Measurements from ENCODE around the gene ANKS4B. TPM values are rescaled to one million over a fixed set of nuclear protein-coding genes. Genes with fewer than 3 reads are reported as not detected.
"Not testable (repeated sequence)": the region's sequence is repeated elsewhere in the genome, so short reads cannot be mapped to it uniquely, and the experiment has no call there.

ANKS4B gene, protein sequence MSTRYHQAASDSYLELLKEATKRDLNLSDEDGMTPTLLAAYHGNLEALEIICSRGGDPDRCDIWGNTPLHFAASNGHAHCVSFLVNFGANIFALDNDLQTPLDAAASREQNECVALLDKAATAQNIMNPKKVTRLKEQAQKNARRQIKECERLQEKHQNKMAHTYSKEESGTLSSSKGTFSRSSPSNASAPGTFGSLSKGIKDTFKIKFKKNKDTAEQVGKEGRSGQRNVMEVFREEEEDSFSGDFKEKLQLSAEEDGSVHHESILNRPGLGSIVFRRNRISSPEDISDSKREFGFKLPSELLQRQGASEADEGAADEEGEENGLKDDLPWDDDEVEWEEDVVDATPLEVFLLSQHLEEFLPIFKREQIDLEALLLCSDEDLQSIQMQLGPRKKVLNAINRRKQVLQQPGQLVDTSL
- not detected in 2 replicates for total RNA-seq (2014; rRNA removed; shearing (Covaris generic))
- polyA plus RNA-seq (2015; cell fraction: cytosol; rRNA removed) = 0.14 TPM in 1 of 2 replicates, not detected in the other
- polyA plus RNA-seq (2015; cell fraction: nucleus; rRNA removed) = not detected in 2 replicates

DNA sequence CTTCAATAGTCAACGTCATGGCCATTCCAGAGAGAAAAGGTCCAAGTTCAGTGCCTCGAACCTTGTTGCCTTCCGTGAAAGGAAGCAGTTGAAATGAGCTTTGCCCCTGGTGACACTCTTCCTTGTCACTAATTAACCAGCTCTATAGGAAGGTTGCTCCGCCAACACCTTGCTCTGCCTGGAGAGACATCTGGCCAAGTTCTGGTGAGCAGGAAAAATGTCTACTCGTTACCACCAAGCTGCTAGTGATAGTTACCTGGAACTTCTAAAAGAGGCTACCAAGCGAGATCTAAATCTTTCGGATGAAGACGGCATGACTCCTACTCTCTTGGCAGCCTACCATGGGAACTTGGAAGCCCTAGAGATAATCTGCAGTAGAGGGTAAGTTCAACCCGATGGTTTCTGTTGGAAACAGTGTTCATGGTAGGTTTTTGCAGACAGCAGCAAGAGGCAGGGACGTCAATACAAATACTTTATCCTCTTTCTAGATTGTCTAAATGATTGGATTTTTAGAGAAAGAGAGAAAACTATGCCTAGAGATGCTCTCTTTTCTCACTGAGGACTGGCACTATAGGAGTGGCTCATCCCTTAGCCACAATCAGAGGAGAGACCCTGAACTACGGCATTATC is at the start of gene ANKS4B:
TSS of gene ANKS4B (plus strand) at position 179 of the 630 bp plus-strand sequence. CDS start at position 218, 39 bp downstream.
- no peak for DNase-seq (ENCODE audit: low read depth, low spot score)
- in situ Hi-C loops (cut with HindIII; ENCODE audit: low pct_unique_long_range_greater_than_20kb, low sequenced_read_pairs) = no loop called here

DNA sequence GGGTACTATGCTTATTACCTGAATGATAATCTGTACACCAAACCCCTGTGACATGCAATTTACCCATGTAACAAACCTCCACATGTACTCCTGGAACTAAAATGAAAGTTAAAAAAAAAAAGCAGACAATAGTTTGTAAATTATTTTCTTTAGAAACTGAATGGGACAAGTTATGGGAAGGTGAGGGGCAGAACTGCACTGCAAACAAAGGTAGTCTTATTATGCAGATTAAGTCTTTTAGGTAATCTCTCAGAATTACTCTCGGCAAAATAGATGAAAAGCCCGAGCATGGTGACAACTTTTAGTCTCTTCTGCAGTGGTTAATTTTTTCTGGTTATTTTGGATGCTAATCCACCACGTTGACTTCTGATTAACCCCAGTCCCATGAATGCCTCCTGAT is 49.5 kb upstream of the ANKS4B start:
- DNase-seq (ENCODE audit: low read depth, low spot score) = no peak
- in situ Hi-C loops (cut with HindIII; ENCODE audit: low pct_unique_long_range_greater_than_20kb, low sequenced_read_pairs) = no loop called here

DNA sequence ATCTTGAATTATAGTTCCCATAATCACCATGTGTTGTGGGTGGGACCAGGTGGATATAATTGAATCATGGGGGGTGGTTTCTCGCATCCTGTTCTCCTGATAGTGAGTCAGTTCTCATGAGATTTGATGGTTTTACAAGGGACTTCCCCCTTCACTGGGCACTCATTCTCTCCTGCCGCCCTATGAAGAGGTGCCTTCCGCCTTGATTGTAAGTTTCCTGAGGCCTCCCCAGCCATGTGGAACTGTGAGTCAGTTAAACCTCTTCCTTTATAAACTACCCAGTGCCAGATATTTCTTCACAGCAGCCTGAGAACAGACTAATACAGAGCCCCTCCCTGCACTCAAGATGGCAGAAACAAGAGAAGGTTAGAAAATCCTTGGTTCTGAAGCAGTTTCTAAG is 48.7 kb upstream of the ANKS4B start:
- peak; percentile 12 for DNase-seq (ENCODE audit: low read depth, low spot score)
- in situ Hi-C loops (cut with HindIII; ENCODE audit: low pct_unique_long_range_greater_than_20kb, low sequenced_read_pairs) = no loop called here

DNA sequence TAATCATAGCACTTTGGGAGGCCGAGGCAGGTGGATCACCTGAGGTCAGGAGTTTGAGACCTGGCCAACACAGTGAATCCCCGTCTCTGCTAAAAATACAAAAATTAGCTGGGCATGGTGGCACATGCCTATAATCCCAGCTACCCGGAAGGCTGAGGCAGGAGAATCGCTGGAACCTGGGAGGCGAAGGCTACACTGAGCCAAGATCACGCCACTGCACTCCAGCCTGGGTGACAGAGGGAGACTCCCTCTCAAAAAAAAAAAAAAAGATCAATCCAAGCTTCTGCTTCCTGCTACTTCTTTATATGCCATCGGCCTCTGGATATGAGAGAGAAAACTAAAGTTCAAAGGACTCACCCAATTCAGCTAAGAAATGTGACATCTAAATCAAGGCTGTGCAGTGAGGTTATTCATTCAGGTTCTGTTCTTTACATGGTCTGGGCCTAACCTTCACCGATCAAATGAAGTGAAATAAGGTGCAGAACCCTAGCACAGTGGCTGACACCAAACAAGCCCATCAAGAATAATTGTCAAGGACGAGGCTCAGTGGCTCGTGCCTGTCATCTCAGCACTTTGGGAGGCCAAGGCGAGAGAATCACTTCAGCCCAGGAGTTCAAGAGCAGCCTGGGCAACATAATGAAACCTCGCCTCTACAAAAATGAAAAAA is 47.7 kb upstream of the ANKS4B start:
- in situ Hi-C loops (cut with HindIII; ENCODE audit: low pct_unique_long_range_greater_than_20kb, low sequenced_read_pairs) = no loop called here
- DNase-seq (ENCODE audit: low read depth, low spot score) = no peak

DNA sequence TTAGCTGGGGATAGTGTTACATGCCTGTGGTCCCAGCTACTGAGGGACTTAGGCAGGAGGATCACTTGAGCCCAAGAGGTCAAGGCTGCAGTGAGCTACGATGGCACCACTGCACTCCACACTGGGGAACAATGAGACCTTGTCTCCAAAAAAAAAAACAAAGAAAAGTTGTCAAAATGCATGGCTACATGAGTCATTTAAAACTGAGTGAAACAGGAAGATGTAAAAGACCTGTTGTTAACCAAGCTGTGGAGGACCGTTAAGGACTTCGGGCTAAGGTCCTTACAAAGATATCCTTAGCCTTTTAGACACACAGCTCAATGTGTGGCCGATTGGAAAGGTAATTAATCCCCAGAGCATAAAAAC is 47.2 kb upstream of the ANKS4B start:
- in situ Hi-C loops (cut with HindIII; ENCODE audit: low pct_unique_long_range_greater_than_20kb, low sequenced_read_pairs) = no loop called here
- peak; percentile 70 for DNase-seq (ENCODE audit: low read depth, low spot score)

DNA sequence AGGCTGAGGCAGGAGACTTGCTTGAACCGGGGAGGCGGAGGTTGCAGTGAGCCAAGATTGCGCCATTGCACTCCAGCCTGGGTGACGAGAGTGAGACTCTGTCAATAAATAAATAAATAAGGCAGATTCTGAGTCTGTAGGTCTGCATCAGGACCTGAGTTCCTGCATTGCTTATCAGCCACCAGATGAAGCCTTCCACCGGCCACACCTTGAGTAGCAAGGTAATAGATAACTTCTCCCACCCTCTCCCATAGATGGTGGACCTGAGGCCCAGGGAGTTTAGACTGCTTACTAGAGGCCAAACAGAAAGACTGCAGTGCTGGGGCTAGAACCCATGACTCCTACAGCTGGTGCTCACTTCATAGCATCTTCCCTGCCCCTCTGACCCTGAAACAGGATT is 44.2 kb upstream of the ANKS4B start:
- DNase-seq (ENCODE audit: low read depth, low spot score) = no peak
- in situ Hi-C loops (cut with HindIII; ENCODE audit: low pct_unique_long_range_greater_than_20kb, low sequenced_read_pairs) = no loop called here

DNA sequence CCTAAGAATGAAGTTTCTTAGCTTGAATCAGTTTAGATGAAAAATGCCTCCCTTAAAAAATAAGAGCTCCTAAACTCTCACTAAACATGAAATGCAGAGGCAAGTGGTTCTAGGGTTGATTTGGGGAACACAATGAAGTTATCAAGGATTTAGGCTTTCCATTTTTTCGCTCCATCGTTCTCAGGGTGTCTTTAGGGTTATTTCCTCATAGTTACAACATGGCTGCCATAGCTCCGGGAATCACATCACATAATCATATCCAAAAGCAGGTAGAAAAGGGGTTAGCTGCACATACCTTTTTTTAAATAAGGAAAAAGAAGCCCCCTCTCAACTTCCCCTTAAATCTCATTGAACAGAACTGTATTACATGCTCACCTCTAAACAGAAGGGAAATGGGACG is 43.5 kb upstream of the ANKS4B start:
- in situ Hi-C loops (cut with HindIII; ENCODE audit: low pct_unique_long_range_greater_than_20kb, low sequenced_read_pairs) = no loop called here
- DNase-seq (ENCODE audit: low read depth, low spot score) = no peak

DNA sequence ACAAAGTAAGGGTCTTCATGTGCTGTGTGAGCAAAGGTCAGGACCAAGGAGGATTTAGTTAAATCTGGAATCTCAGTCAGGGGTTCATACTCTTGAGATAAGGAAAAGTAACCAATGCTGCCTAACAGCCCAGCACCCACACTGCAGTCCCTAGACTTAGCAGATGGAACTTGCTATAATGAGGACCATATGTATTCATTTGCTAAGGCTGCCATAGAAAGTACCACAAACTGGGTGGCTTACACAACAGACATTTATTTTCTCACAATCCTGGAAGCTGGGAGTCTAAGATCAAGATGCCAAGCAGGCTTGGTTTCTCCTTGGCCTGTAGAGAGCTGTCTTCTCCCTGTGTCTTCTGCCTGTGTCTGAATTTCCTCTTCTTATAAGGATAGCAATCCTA is 42.9 kb upstream of the ANKS4B start:
- DNase-seq (ENCODE audit: low read depth, low spot score) = no peak
- in situ Hi-C loops (cut with HindIII; ENCODE audit: low pct_unique_long_range_greater_than_20kb, low sequenced_read_pairs) = no loop called here

DNA sequence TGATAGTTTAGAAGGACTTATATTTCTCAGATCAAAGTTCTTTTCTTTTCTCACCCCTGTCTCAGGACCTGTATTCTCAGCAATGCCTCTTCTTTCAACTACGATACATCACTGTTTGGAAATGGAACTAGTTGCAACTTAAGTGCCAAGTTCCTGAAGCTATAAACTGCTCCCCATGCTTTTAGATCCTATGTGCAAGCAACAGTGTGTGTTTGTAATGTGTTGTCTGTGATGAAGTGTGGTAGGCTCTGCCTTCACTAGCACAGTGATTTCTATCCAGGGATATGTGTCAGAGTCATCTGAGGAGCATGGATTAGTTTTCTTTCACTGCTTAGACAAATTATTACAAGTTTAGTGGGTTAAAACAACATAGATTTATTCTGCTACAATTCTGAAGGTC is 40.5 kb upstream of the ANKS4B start:
- DNase-seq (ENCODE audit: low read depth, low spot score) = no peak
- in situ Hi-C loops (cut with HindIII; ENCODE audit: low pct_unique_long_range_greater_than_20kb, low sequenced_read_pairs) = no loop called here

DNA sequence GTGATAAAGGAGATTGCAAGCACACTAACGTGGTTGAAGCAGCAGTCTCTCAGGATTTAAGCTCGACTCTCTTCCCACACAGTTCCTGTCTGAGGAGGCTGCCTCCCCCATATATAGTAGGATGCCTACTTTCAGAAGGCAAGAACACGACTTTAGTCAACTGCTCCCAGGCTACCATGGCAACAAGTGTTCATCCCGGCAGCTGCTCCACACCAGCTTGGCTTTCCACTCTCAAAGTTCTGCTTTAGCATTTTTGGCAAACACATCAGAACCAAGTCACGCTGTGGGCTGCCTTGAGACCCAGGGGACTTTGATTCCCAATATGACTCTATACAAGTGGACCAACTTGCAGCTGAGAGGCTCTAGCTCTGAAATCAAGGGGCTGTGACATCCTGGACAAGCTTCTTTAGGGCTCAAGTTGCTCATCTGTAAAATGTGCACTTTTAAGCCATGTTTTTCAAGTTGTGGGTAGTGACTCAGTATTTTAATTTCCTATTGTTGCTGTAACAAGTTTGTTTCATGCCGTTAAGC is 38.7 kb upstream of the ANKS4B start:
- in situ Hi-C loops (cut with HindIII; ENCODE audit: low pct_unique_long_range_greater_than_20kb, low sequenced_read_pairs) = no loop called here
- DNase-seq (ENCODE audit: low read depth, low spot score) = no peak

DNA sequence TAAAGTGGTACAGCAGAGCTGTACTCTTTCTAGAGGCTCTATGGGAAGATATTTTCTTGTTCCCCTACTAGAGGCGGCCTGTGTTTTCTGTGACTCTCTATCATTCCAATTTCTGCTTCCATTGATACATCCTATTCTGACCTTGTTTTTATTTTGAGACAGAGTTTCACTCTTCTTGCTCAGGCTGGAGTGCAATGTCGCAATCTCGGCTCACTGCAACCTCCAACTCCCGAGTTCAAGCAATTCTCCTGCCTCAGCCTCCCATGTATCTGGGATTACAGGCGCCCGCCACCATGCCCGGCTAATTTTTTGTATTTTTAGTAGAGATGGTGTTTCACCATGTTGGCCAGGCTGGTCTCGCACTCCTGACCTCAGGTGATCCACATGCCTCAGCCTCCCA is 38.2 kb upstream of the ANKS4B start:
- DNase-seq (ENCODE audit: low read depth, low spot score); in situ Hi-C loops (cut with HindIII; ENCODE audit: low pct_unique_long_range_greater_than_20kb, low sequenced_read_pairs): not testable (repeated sequence)

DNA sequence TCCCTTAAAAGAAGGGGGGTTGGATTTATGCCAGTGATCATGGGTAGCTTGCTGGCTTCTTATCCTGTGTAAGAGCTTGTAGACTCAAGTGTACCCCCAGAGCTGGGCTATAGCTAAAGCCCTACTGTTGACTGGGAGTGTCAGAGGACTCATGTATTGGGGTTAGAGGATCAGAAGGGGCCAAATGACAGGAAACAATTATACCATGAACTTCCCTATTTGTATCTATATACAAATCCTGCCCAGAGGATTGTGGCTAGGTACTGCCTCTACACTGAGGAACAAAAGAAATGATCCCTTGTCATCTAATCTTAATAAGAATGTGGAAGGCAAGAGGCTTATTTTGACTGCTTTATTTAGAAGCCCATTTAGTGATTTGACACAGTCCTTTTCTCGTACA is 36.4 kb upstream of the ANKS4B start:
- DNase-seq (ENCODE audit: low read depth, low spot score) = no peak
- in situ Hi-C loops (cut with HindIII; ENCODE audit: low pct_unique_long_range_greater_than_20kb, low sequenced_read_pairs) = no loop called here

DNA sequence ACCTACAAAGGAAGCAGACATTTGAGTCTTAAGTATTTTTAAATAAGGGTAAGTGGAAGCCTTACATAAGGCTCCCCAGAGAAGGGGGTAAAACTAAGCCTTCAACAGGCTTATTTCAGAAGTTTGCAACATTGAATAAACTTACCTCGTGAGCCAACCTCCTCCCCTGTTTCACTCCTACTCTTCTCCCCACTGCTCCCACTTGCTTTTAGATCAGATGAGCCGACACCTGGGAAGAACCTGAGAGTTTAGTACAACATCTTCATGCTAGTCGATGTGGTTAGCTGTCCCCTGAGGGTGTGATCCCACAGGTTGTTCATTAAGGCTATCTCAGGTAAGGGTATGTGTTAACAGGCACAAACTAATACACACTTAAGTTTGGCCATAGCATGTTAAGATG is 35.9 kb upstream of the ANKS4B start:
- no peak for DNase-seq (ENCODE audit: low read depth, low spot score)
- in situ Hi-C loops (cut with HindIII; ENCODE audit: low pct_unique_long_range_greater_than_20kb, low sequenced_read_pairs) = no loop called here

DNA sequence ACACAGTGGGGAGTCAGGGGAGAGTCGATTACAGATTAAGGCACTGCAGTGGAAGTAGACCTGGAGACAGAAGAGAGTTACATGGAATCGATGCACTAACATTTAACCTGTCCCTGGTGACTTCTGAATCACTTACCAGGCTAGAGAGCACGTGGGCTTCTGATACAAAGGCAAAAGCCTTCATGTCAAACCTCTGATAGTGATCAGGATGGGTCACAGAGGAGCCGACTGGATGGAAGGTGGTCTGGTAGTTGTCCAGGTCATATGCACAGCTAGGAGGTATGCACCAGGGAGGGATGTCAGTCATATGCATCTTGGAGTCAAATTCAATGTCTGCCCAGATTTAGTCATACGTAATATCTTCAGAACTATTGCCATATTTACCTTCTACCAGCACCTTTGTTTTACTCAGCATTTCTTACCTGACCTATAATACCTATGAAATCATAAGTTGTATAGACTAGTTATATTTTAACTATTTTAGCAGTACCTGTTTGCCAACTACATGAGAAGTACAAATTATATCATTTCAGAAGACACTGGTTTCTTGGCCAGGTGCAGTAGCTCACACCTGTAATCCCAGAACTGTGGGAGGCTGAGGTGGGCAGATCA is 33.8 kb upstream of the ANKS4B start:
- in situ Hi-C loops (cut with HindIII; ENCODE audit: low pct_unique_long_range_greater_than_20kb, low sequenced_read_pairs) = no loop called here
- no peak for DNase-seq (ENCODE audit: low read depth, low spot score)

DNA sequence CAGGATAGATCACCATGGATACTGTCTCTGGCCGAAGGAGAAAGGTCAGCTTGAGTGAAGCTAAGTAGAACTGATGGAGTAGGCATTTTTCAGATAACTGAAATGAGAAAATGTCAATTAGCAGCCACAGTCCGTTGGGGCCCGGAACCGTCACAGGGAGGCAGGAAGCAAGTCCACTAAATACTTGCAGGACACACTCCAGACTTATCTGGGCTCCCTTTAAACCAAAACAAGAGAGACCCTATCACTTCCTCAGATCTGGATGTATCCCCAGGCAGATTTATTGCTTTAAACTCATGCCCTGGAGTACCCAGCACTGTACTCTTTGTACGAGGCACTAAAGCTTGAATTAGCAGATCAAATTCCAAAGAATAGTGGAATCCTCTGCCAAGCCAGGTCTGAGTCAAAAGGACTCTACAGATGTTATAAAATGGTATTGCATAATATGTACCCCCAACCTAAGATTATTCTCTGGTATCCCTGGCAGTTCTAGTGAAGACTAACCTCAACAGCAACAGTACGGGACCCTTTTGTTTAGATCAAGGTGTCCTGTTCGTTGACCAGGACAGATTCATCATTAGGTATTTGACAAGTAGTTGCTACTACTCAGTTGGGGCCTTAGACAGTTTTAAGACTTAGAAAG is 30.2 kb upstream of the ANKS4B start:
- no peak for DNase-seq (ENCODE audit: low read depth, low spot score)
- in situ Hi-C loops (cut with HindIII; ENCODE audit: low pct_unique_long_range_greater_than_20kb, low sequenced_read_pairs) = no loop called here

DNA sequence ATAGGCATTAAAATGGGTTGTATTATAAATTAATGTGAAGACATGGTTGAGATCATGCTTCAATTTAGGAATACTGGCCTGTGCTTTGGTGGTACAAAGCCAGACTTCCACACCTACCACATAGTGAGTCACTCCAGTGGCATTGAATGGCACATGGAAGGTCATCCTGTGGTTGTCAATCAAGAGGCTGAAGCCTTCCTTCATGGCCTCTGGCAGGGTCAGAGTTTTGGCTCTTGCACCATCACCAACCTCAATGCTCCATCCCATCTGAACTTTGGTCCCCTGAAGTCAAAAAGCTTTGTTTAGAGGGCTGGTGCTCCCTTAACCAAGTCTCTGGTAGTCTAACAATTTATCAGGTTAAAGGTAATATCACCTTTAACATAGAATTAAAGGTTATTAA is 28.2 kb upstream of the ANKS4B start:
- in situ Hi-C loops (cut with HindIII; ENCODE audit: low pct_unique_long_range_greater_than_20kb, low sequenced_read_pairs) = no loop called here
- no peak for DNase-seq (ENCODE audit: low read depth, low spot score)

DNA sequence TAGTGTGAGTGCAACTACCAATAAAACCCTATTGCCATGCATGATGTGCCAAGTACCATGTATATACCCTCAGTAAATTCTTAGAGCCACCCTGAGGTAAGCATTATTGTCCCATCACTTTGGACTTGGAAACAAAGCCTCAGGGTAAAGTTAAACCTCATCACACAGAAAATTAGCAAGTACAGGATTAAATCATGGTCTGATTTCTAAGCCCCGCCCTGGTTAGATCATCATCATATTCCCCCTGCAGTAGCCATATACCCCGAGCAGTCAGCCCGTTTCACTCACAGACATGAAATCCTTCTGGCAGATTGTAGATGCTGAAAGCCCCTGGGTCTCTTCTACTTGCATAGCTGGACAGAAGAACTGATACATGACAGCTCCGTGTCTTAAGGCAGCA is 26.9 kb upstream of the ANKS4B start:
- in situ Hi-C loops (cut with HindIII; ENCODE audit: low pct_unique_long_range_greater_than_20kb, low sequenced_read_pairs) = no loop called here
- DNase-seq (ENCODE audit: low read depth, low spot score) = no peak

Data from SK-MEL-5 (cell line).